Upper lobe of left lung (tissue), 4 donors: ENCODE results near the gene FAM53A.

Experiments
- EP300 ChIP-seq, 4 donors: sonication (generic); formaldehyde crosslinking; IDR thresholded peaks; one replicate each; pipeline ENCODE4 v1.5.1; 2017; ENCODE audit warnings: antibody characterized with exemption in 4 of 4, control low read depth in 2 of 4
- POLR2A ChIP-seq, 4 donors: fragments of 450-650 bp; IDR thresholded peaks; one replicate each; pipeline ENCODE4 v1.5.1; 2016 to 2017; ENCODE audit warnings: antibody characterized with exemption in 4 of 4, mild to moderate bottlenecking in 2 of 4
- TF ChIP-seq, protein P1 (sequence below), 6 experiments: fragments of 450-650 bp in 4 of 6; fragments of 200-600 bp in 2 of 6; sonication (generic) in 2 of 6; IDR thresholded peaks; one replicate each; pipeline ENCODE4 v1.5.1; 2016 to 2019; ENCODE audit warnings: antibody characterized with exemption in 6 of 6

GRCh38 chr4:1601852-1602654 lies 82.1 kb downstream of the FAM53A start:
- no peak for TF ChIP-seq POLR2A (IDR thresholded peaks at IDR 0.05)
- TF ChIP-seq, protein P1, sequence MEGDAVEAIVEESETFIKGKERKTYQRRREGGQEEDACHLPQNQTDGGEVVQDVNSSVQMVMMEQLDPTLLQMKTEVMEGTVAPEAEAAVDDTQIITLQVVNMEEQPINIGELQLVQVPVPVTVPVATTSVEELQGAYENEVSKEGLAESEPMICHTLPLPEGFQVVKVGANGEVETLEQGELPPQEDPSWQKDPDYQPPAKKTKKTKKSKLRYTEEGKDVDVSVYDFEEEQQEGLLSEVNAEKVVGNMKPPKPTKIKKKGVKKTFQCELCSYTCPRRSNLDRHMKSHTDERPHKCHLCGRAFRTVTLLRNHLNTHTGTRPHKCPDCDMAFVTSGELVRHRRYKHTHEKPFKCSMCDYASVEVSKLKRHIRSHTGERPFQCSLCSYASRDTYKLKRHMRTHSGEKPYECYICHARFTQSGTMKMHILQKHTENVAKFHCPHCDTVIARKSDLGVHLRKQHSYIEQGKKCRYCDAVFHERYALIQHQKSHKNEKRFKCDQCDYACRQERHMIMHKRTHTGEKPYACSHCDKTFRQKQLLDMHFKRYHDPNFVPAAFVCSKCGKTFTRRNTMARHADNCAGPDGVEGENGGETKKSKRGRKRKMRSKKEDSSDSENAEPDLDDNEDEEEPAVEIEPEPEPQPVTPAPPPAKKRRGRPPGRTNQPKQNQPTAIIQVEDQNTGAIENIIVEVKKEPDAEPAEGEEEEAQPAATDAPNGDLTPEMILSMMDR (IDR thresholded peaks at IDR 0.05) = no peak
- TF ChIP-seq EP300 (IDR thresholded peaks at IDR 0.05) = no peak
